Measurements from ENCODE around the gene TAP1. TPM values are rescaled to one million over a fixed set of nuclear protein-coding genes. Genes with fewer than 3 reads are reported as not detected.
A peak's percentile ranks its signal among the peaks of the same experiment; 100 is the strongest.

TAP1 gene
- total RNA-seq, 2 experiments from 2014 or later, result 187 TPM

- no peak for DNase-seq
- intact Hi-C loops (cut with micrococcal nuclease), result no loop called here
- Mint-ChIP-seq H3K9me3 (no peaks in the 10 kb centered on the region), H3K27me3 (ENCODE audit: low read depth) (no peaks in the 10 kb centered on the region), H3K36me3 (ENCODE audit: low read depth) (peaks cover 69% of the 10 kb centered on the region), H3K27ac (peak overlapping the region; percentile 99), H3K4me3 (peak overlapping the region; percentile 89), H3K4me1 (ENCODE audit: low read depth) (peaks cover 84% of the 10 kb centered on the region)
- CTCF ChIA-PET, result interaction anchor here (4.0 to 10.6 kb wide), 2 partner anchors 20 to 32 kb away, joined by 153 to 204 read pairs; partner anchors contain the start of genes PSMB9 and TAP1
Observed at GRCh38 chr6:32836873-32837272, 16.6 kb downstream of the TAP1 start.

- Mint-ChIP-seq H3K36me3 (ENCODE audit: low read depth) (peaks cover 67% of the 10 kb centered on the region), H3K27ac (peak overlapping the region; percentile 99), H3K4me3 (peak overlapping the region; percentile 50), H3K27me3 (ENCODE audit: low read depth) (no peaks in the 10 kb centered on the region), H3K9me3 (no peaks in the 10 kb centered on the region), H3K4me1 (ENCODE audit: low read depth) (peaks cover 78% of the 10 kb centered on the region)
- CTCF ChIA-PET, result interaction anchor here (1.0 to 2.2 kb wide), 2 partner anchors 10 to 33 kb away, joined by 5 to 13 read pairs; no protein-coding TSS in a partner anchor
- intact Hi-C loops (cut with micrococcal nuclease), result no loop called here
- no peak for DNase-seq
Observed at GRCh38 chr6:32835167-32835893, 18.2 kb downstream of the TAP1 start.

GRCh38 chr6:32833664-32834063 is 19.8 kb downstream of the TAP1 start:
- peaks cover 74% of the 10 kb centered on the region for H3K4me1 Mint-ChIP-seq (ENCODE audit: low read depth)
- H3K9me3 Mint-ChIP-seq, result no peaks in the 10 kb centered on the region
- intact Hi-C loops (cut with micrococcal nuclease), result no loop called here
- no peak overlapping the region for H3K4me3 Mint-ChIP-seq
- peak overlapping the region; percentile 69 for H3K27ac Mint-ChIP-seq
- no peak for DNase-seq
- no peaks in the 10 kb centered on the region for H3K27me3 Mint-ChIP-seq (ENCODE audit: low read depth)
- CTCF ChIA-PET, result interaction anchor here (2.9 kb wide), 1 partner anchor 34 kb away, joined by 15 read pairs; no protein-coding TSS in a partner anchor
- H3K36me3 Mint-ChIP-seq (ENCODE audit: low read depth), result peaks cover 75% of the 10 kb centered on the region

GRCh38 chr6:32832535-32832934 is 21.0 kb downstream of the TAP1 start:
- H3K4me3 Mint-ChIP-seq, result no peak overlapping the region
- intact Hi-C loops (cut with micrococcal nuclease), result no loop called here
- H3K27me3 Mint-ChIP-seq (ENCODE audit: low read depth), result no peaks in the 10 kb centered on the region
- DNase-seq, result no peak
- no peaks in the 10 kb centered on the region for H3K9me3 Mint-ChIP-seq
- CTCF ChIA-PET, result interaction anchor here (2.9 kb wide), 1 partner anchor 35 kb away, joined by 15 read pairs; no protein-coding TSS in a partner anchor
- H3K4me1 Mint-ChIP-seq (ENCODE audit: low read depth), result peaks cover 82% of the 10 kb centered on the region
- peak overlapping the region; percentile 17 for H3K27ac Mint-ChIP-seq
- peaks cover 82% of the 10 kb centered on the region for H3K36me3 Mint-ChIP-seq (ENCODE audit: low read depth)

GRCh38 chr6:32830936-32831335 is 22.6 kb downstream of the TAP1 start:
- no peak for DNase-seq
- Mint-ChIP-seq H3K4me3 (no peak overlapping the region), H3K27ac (no peak overlapping the region), H3K27me3 (ENCODE audit: low read depth) (no peaks in the 10 kb centered on the region), H3K4me1 (ENCODE audit: low read depth) (peaks cover 80% of the 10 kb centered on the region), H3K36me3 (ENCODE audit: low read depth) (peaks cover 71% of the 10 kb centered on the region), H3K9me3 (no peaks in the 10 kb centered on the region)
- CTCF ChIA-PET, result interaction anchor here (2.9 kb wide), 1 partner anchor 37 kb away, joined by 15 read pairs; no protein-coding TSS in a partner anchor
- intact Hi-C loops (cut with micrococcal nuclease), result no loop called here

- Mint-ChIP-seq H3K36me3 (ENCODE audit: low read depth) (peaks cover 62% of the 10 kb centered on the region), H3K4me1 (ENCODE audit: low read depth) (peaks cover 71% of the 10 kb centered on the region), H3K27ac (no peak overlapping the region), H3K4me3 (no peak overlapping the region), H3K27me3 (ENCODE audit: low read depth) (no peaks in the 10 kb centered on the region), H3K9me3 (no peaks in the 10 kb centered on the region)
- no peak for DNase-seq
- intact Hi-C loops (cut with micrococcal nuclease), result no loop called here
- CTCF ChIA-PET, result interaction anchor here (5.2 kb wide), 1 partner anchor 9 kb away, joined by 23 read pairs; the partner anchor contains the start of gene TAP2
Observed at GRCh38 chr6:32830017-32830416, 23.5 kb downstream of the TAP1 start.

GRCh38 chr6:32829495-32829894 is 24.0 kb downstream of the TAP1 start:
- intact Hi-C loops (cut with micrococcal nuclease), result no loop called here
- no peaks in the 10 kb centered on the region for H3K27me3 Mint-ChIP-seq (ENCODE audit: low read depth)
- no peak overlapping the region for H3K4me3 Mint-ChIP-seq
- H3K27ac Mint-ChIP-seq, result no peak overlapping the region
- no peak for DNase-seq
- H3K9me3 Mint-ChIP-seq, result no peaks in the 10 kb centered on the region
- peaks cover 66% of the 10 kb centered on the region for H3K4me1 Mint-ChIP-seq (ENCODE audit: low read depth)
- CTCF ChIA-PET, result interaction anchor here (5.2 kb wide), 1 partner anchor 9 kb away, joined by 23 read pairs; the partner anchor contains the start of gene TAP2
- peaks cover 57% of the 10 kb centered on the region for H3K36me3 Mint-ChIP-seq (ENCODE audit: low read depth)

GRCh38 chr6:32827025-32827424 is 26.5 kb downstream of the TAP1 start:
- CTCF ChIA-PET, result interaction anchor here (0.5 to 5.2 kb wide), 4 partner anchors 12 to 130 kb away, joined by 4 to 23 read pairs (median 12); partner anchors contain the start of gene TAP2
- Mint-ChIP-seq H3K36me3 (ENCODE audit: low read depth) (peaks cover 36% of the 10 kb centered on the region), H3K27ac (no peak overlapping the region), H3K27me3 (ENCODE audit: low read depth) (no peaks in the 10 kb centered on the region), H3K9me3 (no peaks in the 10 kb centered on the region), H3K4me1 (ENCODE audit: low read depth) (peaks cover 43% of the 10 kb centered on the region), H3K4me3 (no peak overlapping the region)
- intact Hi-C loops (cut with micrococcal nuclease), result no loop called here
- DNase-seq, result no peak

GRCh38 chr6:32825966-32826365 is 27.5 kb downstream of the TAP1 start:
- CTCF ChIA-PET, result interaction anchor here (0.5 to 5.2 kb wide), 4 partner anchors 13 to 75 kb away, joined by 3 to 23 read pairs (median 12); partner anchors contain the start of gene TAP2
- Mint-ChIP-seq H3K9me3 (no peaks in the 10 kb centered on the region), H3K27me3 (ENCODE audit: low read depth) (no peaks in the 10 kb centered on the region), H3K4me1 (ENCODE audit: low read depth) (peaks cover 36% of the 10 kb centered on the region), H3K4me3 (no peak overlapping the region), H3K36me3 (ENCODE audit: low read depth) (peaks cover 29% of the 10 kb centered on the region), H3K27ac (no peak overlapping the region)
- DNase-seq, result no peak
- intact Hi-C loops (cut with micrococcal nuclease), result loop anchor here (1.0 kb wide), 1 partner anchor 12 kb away; the partner anchor contains the start of gene TAP2

GRCh38 chr6:32819729-32820128 is 33.8 kb downstream of the TAP1 start:
- Mint-ChIP-seq H3K36me3 (ENCODE audit: low read depth) (no peaks in the 10 kb centered on the region), H3K4me3 (no peak overlapping the region), H3K27ac (no peak overlapping the region), H3K9me3 (no peaks in the 10 kb centered on the region), H3K4me1 (ENCODE audit: low read depth) (peaks cover 2% of the 10 kb centered on the region), H3K27me3 (ENCODE audit: low read depth) (no peaks in the 10 kb centered on the region)
- CTCF ChIA-PET, result interaction anchor here (0.7 to 3.6 kb wide), 3 partner anchors 9 to 57 kb away, joined by 3 to 17 read pairs (median 3); no protein-coding TSS in a partner anchor
- no peak for DNase-seq
- intact Hi-C loops (cut with micrococcal nuclease), result no loop called here

GRCh38 chr6:32818867-32819266 is 34.6 kb downstream of the TAP1 start:
- Mint-ChIP-seq H3K36me3 (ENCODE audit: low read depth) (no peaks in the 10 kb centered on the region), H3K27ac (no peak overlapping the region), H3K27me3 (ENCODE audit: low read depth) (no peaks in the 10 kb centered on the region), H3K4me3 (no peak overlapping the region), H3K4me1 (ENCODE audit: low read depth) (peaks cover 2% of the 10 kb centered on the region), H3K9me3 (no peaks in the 10 kb centered on the region)
- DNase-seq, result no peak
- CTCF ChIA-PET, result interaction anchor here (1.3 to 3.6 kb wide), 2 partner anchors 9 to 50 kb away, joined by 3 to 17 read pairs; no protein-coding TSS in a partner anchor
- intact Hi-C loops (cut with micrococcal nuclease), result no loop called here

GRCh38 chr6:32816746-32817204 is 36.7 kb downstream of the TAP1 start, which contains the start of gene HLA-DOB:
TSS of gene HLA-DOB (minus strand) at chr6:32817002. CDS start at chr6:32816951, 51 bp downstream.
- CTCF ChIA-PET, result no interaction called here
- peaks cover 2% of the 10 kb centered on the region for H3K4me1 Mint-ChIP-seq (ENCODE audit: low read depth)

More at GRCh38 chr6:32816746-32817204, 36.7 kb downstream of the TAP1 start, which contains the start of gene HLA-DOB:
- DNase-seq, result no peak
- peaks cover 1% of the 10 kb centered on the region for H3K36me3 Mint-ChIP-seq (ENCODE audit: low read depth)
- intact Hi-C loops (cut with micrococcal nuclease), result no loop called here
- H3K4me3 Mint-ChIP-seq, result no peak within 1 kb of the TSS
- no peaks in the 10 kb centered on the region for H3K9me3 Mint-ChIP-seq
- H3K27ac Mint-ChIP-seq, result no peak within 1 kb of the TSS
- H3K27me3 Mint-ChIP-seq (ENCODE audit: low read depth), result no peaks in the 10 kb centered on the region
